Measurements from ENCODE around the gene PDE6H.

Gene PDE6H

GRCh38 chr12:15007551-15007950 is 34.7 kb downstream of the PDE6H start:
- DNase-seq = no peak

DNA sequence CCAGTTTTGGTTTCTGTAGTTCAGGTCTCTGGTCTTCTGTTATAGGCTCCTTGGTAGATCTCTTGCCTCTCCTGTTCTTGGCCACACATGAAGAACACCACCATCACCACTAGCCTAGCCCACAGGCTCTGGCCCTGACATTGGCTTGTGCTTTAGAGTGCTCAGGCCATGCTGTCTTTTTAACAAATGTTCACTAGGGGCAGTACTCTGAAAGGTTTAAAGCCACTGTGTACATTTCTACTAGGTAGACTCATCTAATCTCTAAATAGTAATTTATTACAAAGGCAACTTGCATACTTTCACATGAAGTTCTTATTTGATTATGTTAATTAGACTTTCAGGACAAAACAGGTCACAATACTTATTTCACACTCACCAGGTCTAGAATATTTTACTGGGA is 38.3 kb downstream of the PDE6H start:
- no peak for DNase-seq

GRCh38 chr12:15013634-15014179 is 40.9 kb downstream of the PDE6H start:
- no peak for DNase-seq

GRCh38 chr12:15014708-15015107 is 41.9 kb downstream of the PDE6H start:
- no peak for DNase-seq

DNA sequence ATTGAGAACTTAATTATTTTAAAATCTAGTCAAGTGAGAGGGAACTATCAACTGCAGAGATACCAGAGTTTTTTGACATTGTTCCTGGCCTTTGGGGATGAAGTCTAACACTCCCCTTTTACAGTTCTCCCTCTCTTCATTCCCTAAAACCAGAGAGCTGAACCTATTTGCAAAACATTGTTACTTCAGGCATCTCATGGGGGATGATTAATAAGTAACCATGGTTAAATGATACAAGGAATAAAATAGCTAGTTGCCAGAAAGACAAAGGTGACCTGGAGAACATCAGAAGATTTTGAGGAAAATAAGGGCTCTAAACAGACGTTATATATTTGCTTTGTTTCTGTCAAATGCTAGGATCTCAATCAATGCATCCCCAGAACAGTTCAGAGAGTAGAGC is 42.3 kb downstream of the PDE6H start:
- no peak for DNase-seq

- no peak for DNase-seq
Measured at GRCh38 chr12:15020156-15020555, 47.3 kb downstream of the PDE6H start.

Measured in stimulated activated CD8-positive, alpha-beta memory T cell treated with anti-CD3 and anti-CD28 coated beads, Interleukin-4, amount 100 ng/mL, for 48 hours (primary cell).